Activated naive CD8-positive, alpha-beta T cell treated with anti-CD3 and anti-CD28 coated beads, Interleukin-2, amount 50 U/mL, for 24 hours (primary cell): ENCODE data around the gene TRIM40.

Experiments
- ATAC-seq: fragments of 150-1000 bp; cut with Tn5 transposase; one replicate; pipeline ENCODE4 v1.10.0; 2021
- DNase-seq: peaks from one replicate; pipeline ENCODE4 v3.0.0; 2021
- H3K27ac Mint-ChIP-seq: one replicate; pipeline ENCODE4 v1.8.0; 2021; ENCODE audit warnings: mild to moderate bottlenecking, mixed read lengths
- H3K27me3 Mint-ChIP-seq: one replicate; pipeline ENCODE4 v1.8.0; 2021; ENCODE audit warnings: mixed read lengths
- H3K36me3 Mint-ChIP-seq: one replicate; pipeline ENCODE4 v1.8.0; 2021; ENCODE audit warnings: low read depth, mixed read lengths
- H3K4me1 Mint-ChIP-seq: one replicate; pipeline ENCODE4 v1.8.0; 2021; ENCODE audit warnings: mixed read lengths
- H3K4me3 Mint-ChIP-seq: one replicate; pipeline ENCODE4 v1.8.0; 2021; ENCODE audit warnings: mild to moderate bottlenecking, moderate library complexity, mixed read lengths
- H3K9me3 Mint-ChIP-seq: one replicate; pipeline ENCODE4 v1.8.0; 2021; ENCODE audit warnings: mixed read lengths

TRIM40 gene

GRCh38 chr6:30149858-30150550 is 14.1 kb downstream of the TRIM40 start:
- DNase-seq, result no peak
- H3K36me3 Mint-ChIP-seq, result no peaks in the 10 kb centered on the region

DNA sequence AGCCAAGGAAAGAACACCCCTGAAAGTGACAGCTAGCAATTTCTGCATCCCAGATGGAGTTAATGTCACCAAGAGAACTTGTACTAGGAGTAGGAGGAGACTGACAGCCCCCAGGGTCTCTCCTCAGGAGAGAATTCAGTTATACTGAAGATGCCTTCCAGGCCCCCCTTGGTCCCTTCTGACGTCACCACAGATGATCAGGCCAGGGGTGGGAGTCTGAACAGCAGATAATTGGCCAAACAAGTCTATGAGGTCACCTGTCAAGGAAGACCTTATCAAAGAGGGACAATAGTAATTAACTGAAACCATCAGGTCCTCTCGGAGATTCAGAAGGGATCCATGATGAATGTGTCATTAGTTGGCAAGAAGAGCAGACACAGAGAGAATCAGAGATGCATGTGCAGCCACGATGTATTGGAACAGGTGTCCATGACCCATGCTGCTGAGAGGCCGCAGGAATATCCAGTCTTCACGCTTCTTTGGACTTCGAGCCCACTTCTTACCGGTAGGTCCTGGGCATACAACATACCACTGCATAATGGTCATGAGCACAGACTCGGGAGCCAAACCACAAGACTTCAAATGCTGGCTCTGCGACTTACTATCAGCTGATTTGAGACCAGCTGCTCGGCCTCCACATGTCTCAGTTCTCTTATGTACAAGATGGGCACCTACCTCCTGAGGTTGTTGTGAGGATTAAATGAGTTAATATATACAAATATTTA is 14.9 kb downstream of the TRIM40 start:
- Mint-ChIP-seq H3K36me3 (no peaks in the 10 kb centered on the region), H3K27ac (no peak overlapping the region), H3K9me3 (no peaks in the 10 kb centered on the region), H3K4me1 (no peaks in the 10 kb centered on the region), H3K27me3 (peaks cover 7% of the 10 kb centered on the region), H3K4me3 (no peak overlapping the region)
- DNase-seq (no peak), ATAC-seq (no peak)

More at GRCh38 chr6:30149858-30150550, 14.1 kb downstream of the TRIM40 start:
- Mint-ChIP-seq H3K4me1 (no peaks in the 10 kb centered on the region), H3K9me3 (no peaks in the 10 kb centered on the region), H3K27me3 (peaks cover 8% of the 10 kb centered on the region), H3K4me3 (no peak overlapping the region), H3K27ac (no peak overlapping the region)
- ATAC-seq, result no peak

GRCh38 chr6:30151580-30151979 is 15.6 kb downstream of the TRIM40 start:
- peaks cover 7% of the 10 kb centered on the region for H3K27me3 Mint-ChIP-seq
- H3K36me3 Mint-ChIP-seq, result no peaks in the 10 kb centered on the region
- no peak for DNase-seq
- H3K4me1 Mint-ChIP-seq, result no peaks in the 10 kb centered on the region
- H3K27ac Mint-ChIP-seq, result no peak overlapping the region
- H3K9me3 Mint-ChIP-seq, result no peaks in the 10 kb centered on the region
- H3K4me3 Mint-ChIP-seq, result no peak overlapping the region
- no peak for ATAC-seq

DNA sequence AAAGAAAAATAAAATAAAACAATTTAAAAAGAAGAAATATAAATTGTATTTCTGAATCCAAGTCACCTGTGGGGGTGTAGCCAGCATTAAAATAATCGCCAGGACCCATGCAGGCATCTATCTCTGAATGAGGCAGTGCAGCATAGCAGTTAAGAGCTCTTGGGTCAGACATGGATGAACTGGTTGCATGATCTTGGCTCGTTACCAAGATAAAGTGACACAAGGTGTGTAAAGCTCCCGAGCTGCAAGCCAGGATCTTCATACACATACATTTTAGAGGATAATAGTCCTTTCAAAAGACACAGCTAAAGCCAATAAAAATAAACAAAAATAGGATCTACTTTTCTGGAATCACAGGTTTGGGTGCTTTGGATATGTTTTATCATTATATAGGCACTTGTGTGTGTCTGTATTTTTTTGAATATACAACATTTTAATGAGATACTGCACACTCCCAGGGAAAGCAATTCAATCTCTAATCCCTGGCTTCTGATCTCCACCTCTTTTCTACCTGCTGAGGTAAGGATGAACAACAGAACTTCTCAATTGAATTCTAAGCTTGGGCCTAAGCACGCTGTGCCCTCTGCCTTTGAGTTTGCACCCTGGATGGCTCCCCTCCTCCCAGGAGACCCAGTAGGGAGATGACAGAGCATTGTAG is 16.2 kb downstream of the TRIM40 start:
- H3K4me1 Mint-ChIP-seq, result no peaks in the 10 kb centered on the region
- H3K27me3 Mint-ChIP-seq, result peaks cover 7% of the 10 kb centered on the region
- ATAC-seq (no peak), DNase-seq (no peak)
- H3K27ac Mint-ChIP-seq, result no peak overlapping the region
- H3K9me3 Mint-ChIP-seq, result no peaks in the 10 kb centered on the region
- no peak overlapping the region for H3K4me3 Mint-ChIP-seq
- H3K36me3 Mint-ChIP-seq, result no peaks in the 10 kb centered on the region

DNA sequence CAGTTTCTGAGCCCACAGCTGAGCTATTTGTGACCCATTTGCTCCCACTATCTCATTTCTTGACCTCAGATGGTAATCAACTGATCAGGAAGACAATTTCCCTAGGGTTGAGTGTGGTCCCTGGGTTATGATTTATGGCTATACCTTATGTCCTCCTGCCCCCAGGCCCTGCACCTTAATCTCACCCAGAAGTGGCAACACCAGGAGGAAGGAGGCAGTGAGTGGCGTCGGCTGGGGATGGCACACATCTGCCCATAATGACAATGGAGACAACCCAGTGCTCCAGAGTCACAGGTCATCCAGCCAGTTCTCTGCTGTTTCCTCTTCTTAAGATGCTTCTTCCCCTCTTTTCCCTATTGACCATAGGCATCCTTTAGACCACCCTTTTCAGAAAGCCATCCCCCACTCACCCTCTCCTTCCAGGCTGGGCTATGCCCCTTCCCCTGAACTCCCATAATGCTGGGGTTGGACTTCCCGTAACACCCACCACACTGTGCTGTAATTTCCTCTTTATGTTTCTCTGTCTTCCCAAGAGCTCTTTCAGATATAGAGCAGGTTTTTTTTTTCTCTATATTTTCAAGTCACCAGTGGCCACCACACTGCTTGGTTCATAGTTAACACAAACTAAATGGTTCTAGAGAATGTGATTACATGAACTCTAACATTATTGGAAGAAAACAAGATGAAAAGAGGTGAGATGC is 17.1 kb downstream of the TRIM40 start:
- ATAC-seq, result no peak
- Mint-ChIP-seq H3K27me3 (peaks cover 7% of the 10 kb centered on the region), H3K36me3 (no peaks in the 10 kb centered on the region), H3K9me3 (no peaks in the 10 kb centered on the region), H3K4me1 (no peaks in the 10 kb centered on the region), H3K4me3 (no peak overlapping the region), H3K27ac (no peak overlapping the region)
- no peak for DNase-seq

- H3K4me3 Mint-ChIP-seq, result no peak overlapping the region
- H3K36me3 Mint-ChIP-seq, result no peaks in the 10 kb centered on the region
- no peaks in the 10 kb centered on the region for H3K9me3 Mint-ChIP-seq
- peaks cover under 1% of the 10 kb centered on the region for H3K4me1 Mint-ChIP-seq
- H3K27me3 Mint-ChIP-seq, result peaks cover 7% of the 10 kb centered on the region
- H3K27ac Mint-ChIP-seq, result no peak overlapping the region
- DNase-seq, result no peak
- ATAC-seq, result no peak
Measured at GRCh38 chr6:30154061-30154460, 18.1 kb downstream of the TRIM40 start.

- Mint-ChIP-seq H3K9me3 (no peaks in the 10 kb centered on the region), H3K4me1 (peaks cover 1% of the 10 kb centered on the region), H3K27ac (no peak overlapping the region), H3K4me3 (no peak overlapping the region), H3K27me3 (peaks cover 9% of the 10 kb centered on the region), H3K36me3 (no peaks in the 10 kb centered on the region)
- no peak for DNase-seq
- ATAC-seq, result no peak
Measured at GRCh38 chr6:30154709-30155519, 19.0 kb downstream of the TRIM40 start.

DNA sequence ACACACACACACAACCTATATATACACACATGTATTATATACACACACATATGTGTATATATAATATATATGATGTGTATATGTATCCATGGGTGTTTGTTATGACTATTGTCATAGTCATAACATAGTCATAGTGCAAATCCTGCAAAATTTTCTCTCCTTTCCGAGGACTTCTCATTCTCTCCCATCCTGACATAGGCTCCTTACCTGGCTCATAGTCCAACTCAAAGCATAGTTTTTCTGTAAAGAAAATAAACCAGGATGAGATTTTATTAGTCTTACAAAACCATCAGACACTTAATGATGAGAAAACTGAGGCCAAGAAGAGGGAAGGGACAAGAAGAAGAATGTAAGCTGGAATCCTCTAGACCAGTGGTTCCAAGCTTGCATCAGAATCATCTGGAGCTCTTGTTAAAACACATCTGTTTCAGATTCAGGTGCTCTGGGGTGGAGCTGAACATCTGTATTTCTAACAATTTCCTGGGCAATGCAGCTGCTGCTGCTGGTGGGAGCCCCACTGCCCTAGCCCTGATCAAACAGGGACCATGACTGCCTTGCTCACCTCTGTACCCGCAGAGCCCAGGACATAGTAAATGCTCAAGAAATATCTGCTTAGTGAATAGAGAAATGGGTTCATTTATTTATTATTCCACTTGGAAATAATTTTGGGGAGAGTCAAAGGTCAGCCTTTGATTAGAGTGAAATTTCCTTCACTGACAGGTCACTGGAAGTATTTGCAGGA is 19.8 kb downstream of the TRIM40 start:
- Mint-ChIP-seq H3K4me3 (no peak overlapping the region), H3K9me3 (no peaks in the 10 kb centered on the region), H3K4me1 (peaks cover 1% of the 10 kb centered on the region), H3K27me3 (peaks cover 11% of the 10 kb centered on the region), H3K27ac (no peak overlapping the region), H3K36me3 (no peaks in the 10 kb centered on the region)
- ATAC-seq (no peak), DNase-seq (no peak)

GRCh38 chr6:30156262-30156599 is 20.3 kb downstream of the TRIM40 start:
- Mint-ChIP-seq H3K36me3 (no peaks in the 10 kb centered on the region), H3K4me1 (peaks cover 1% of the 10 kb centered on the region), H3K9me3 (no peaks in the 10 kb centered on the region), H3K27ac (no peak overlapping the region), H3K4me3 (no peak overlapping the region), H3K27me3 (peaks cover 11% of the 10 kb centered on the region)
- no peak for DNase-seq
- ATAC-seq, result no peak

DNA sequence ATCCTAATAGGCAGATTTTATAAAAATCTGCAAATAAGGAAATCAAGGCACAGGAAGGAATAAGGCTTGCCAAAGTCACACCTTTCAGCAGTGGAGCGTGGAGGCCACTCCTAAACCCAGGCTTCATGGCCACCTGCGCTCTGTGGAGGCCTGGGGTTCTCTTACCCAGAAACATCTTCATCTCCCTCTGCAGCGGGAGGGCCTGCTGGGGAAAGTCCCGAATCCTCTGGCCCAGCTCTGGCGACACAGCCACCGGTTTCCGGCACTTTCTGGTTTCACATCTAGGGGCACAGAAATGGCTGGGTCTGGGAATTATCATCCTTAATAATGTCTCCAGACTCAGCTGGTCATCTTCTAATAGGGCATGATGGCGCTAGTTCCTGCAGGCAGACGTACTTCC is 20.8 kb downstream of the TRIM40 start:
- H3K27ac Mint-ChIP-seq, result no peak overlapping the region
- peaks cover 1% of the 10 kb centered on the region for H3K4me1 Mint-ChIP-seq
- H3K4me3 Mint-ChIP-seq, result no peak overlapping the region
- DNase-seq, result no peak
- H3K9me3 Mint-ChIP-seq, result no peaks in the 10 kb centered on the region
- no peak for ATAC-seq
- peaks cover 11% of the 10 kb centered on the region for H3K27me3 Mint-ChIP-seq
- H3K36me3 Mint-ChIP-seq, result no peaks in the 10 kb centered on the region

GRCh38 chr6:30157581-30157980 is 21.6 kb downstream of the TRIM40 start:
- no peak overlapping the region for H3K27ac Mint-ChIP-seq
- no peak for DNase-seq
- H3K9me3 Mint-ChIP-seq, result no peaks in the 10 kb centered on the region
- ATAC-seq, result no peak
- no peaks in the 10 kb centered on the region for H3K36me3 Mint-ChIP-seq
- H3K27me3 Mint-ChIP-seq, result peaks cover 11% of the 10 kb centered on the region
- peaks cover 6% of the 10 kb centered on the region for H3K4me1 Mint-ChIP-seq
- no peak overlapping the region for H3K4me3 Mint-ChIP-seq

GRCh38 chr6:30157999-30158398 is 22.1 kb downstream of the TRIM40 start:
- Mint-ChIP-seq H3K36me3 (no peaks in the 10 kb centered on the region), H3K4me3 (no peak overlapping the region), H3K4me1 (peaks cover 8% of the 10 kb centered on the region), H3K27ac (no peak overlapping the region), H3K9me3 (no peaks in the 10 kb centered on the region), H3K27me3 (peaks cover 11% of the 10 kb centered on the region)
- ATAC-seq, result no peak
- no peak for DNase-seq

DNA sequence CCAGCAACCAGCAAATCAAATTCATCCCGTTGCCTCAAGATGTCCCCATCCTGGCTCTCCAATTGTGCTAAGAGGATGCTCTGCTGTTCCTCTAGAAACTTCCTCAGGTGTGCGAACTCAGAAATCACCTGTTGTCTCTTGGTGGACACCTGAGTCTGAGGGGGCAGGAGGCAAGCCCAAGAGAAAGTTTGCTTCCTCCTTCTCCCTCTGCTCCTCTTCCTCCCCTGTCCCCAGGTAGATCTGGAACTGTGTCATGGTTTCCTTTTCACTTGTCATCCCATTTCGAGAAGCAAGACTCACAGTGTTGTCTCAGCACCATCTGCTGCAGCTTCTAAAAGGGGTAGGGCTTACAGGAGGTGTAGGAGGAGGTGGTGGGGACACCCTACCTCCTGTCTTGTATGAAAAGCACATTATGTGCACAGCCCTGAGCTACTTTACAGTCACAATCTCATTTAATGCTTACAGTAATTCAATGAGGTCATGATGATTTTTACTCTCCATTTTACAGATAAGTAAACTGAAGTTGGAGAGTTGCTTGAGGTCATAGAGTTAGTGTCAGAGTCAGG is 22.6 kb downstream of the TRIM40 start:
- Mint-ChIP-seq H3K36me3 (no peaks in the 10 kb centered on the region), H3K4me1 (peaks cover 14% of the 10 kb centered on the region), H3K27ac (no peak overlapping the region), H3K9me3 (no peaks in the 10 kb centered on the region), H3K27me3 (peaks cover 11% of the 10 kb centered on the region), H3K4me3 (no peak overlapping the region)
- ATAC-seq (peak; percentile 42), DNase-seq (no peak)
